Upper lobe of left lung (tissue), 6 donors: Measurements from ENCODE around the gene SH2D6. TPM values are rescaled to one million over a fixed set of nuclear protein-coding genes. Genes with fewer than 3 reads are reported as not detected.

Source experiments
- ATAC-seq, 2 donors: fragments of 200-7000 bp; cut with Tn5 transposase; one replicate each; pipeline ENCODE4 v1.9.1; 2022; ENCODE audit warnings: mild to moderate bottlenecking in 2 of 2, moderate library complexity in 2 of 2; ENCODE audit not compliant: low FRiP score in 2 of 2
- DNase-seq, 2 donors: peaks; one replicate each; pipeline ENCODE4 v3.0.0-alpha.2; 2019 to 2020
- H3K27ac ChIP-seq, 4 donors: fragments of 200-600 bp; sonication (generic); one replicate each; pipeline ENCODE4 v1.5.1; 2016 to 2019
- H3K27me3 ChIP-seq, 4 donors: fragments of 200-600 bp; sonication (generic); one replicate each; pipeline ENCODE4 v1.5.1; 2017 to 2019
- H3K36me3 ChIP-seq, 4 donors: fragments of 200-600 bp; sonication (generic); one replicate each; pipeline ENCODE4 v1.5.1; 2016 to 2019
- H3K4me1 ChIP-seq, 4 donors: fragments of 200-600 bp; sonication (generic); one replicate each; pipeline ENCODE4 v1.5.1; 2018 to 2019
- H3K4me3 ChIP-seq, 4 donors: fragments of 200-600 bp; sonication (generic); one replicate each; pipeline ENCODE4 v1.5.1; 2017 to 2019; ENCODE audit warnings: mild to moderate bottlenecking in 2 of 4, moderate library complexity in 1 of 4
- H3K9me3 ChIP-seq, 4 donors: fragments of 200-600 bp; sonication (generic); one replicate each; pipeline ENCODE4 v1.5.1; 2018 to 2019
- EP300 ChIP-seq, 4 donors: sonication (generic); formaldehyde crosslinking; IDR thresholded peaks; one replicate each; pipeline ENCODE4 v1.5.1; 2017; ENCODE audit warnings: antibody characterized with exemption in 4 of 4, control low read depth in 2 of 4
- POLR2A ChIP-seq, 4 donors: fragments of 450-650 bp; IDR thresholded peaks; one replicate each; pipeline ENCODE4 v1.5.1; 2016 to 2017; ENCODE audit warnings: antibody characterized with exemption in 4 of 4, mild to moderate bottlenecking in 2 of 4
- POLR2AphosphoS5 ChIP-seq, 2 donors: sonication (generic); formaldehyde crosslinking; IDR thresholded peaks; one replicate each; pipeline ENCODE4 v1.5.1; 2017; ENCODE audit warnings: antibody characterized with exemption in 2 of 2
- WGBS, 2 donors: methylation state at CpG; one replicate each; pipeline ENCODE4 v1.1.5; 2017 to 2018; 5-methylcytosine and 5-hydroxymethylcytosine counted together
- total RNA-seq, 6 donors: library from RNA; depleted of rRNA in 4 of 6; stranded (reverse); fragments of >200 nt in 4 of 6; gene quantifications; one replicate each; pipeline versions ENCODE4 v1.1.0 to v1.2.1, GENCODE V29; 2016 to 2021
- TF ChIP-seq, protein P1 (sequence below), 6 experiments: fragments of 450-650 bp in 4 of 6; fragments of 200-600 bp in 2 of 6; sonication (generic) in 2 of 6; IDR thresholded peaks; one replicate each; pipeline ENCODE4 v1.5.1; 2016 to 2019; ENCODE audit warnings: antibody characterized with exemption in 6 of 6
- donor health status: DM: no; HTN: no; CAD: no; lungs with moderate emphysema.
- donor health status: DM: no; HTN: yes; CAD: no; lungs with severe emphysema.

SH2D6 gene
- total RNA-seq, 6 donors from 2014 or later: 0.51 TPM; not detected in 5

- Histone ChIP-seq H3K27ac (no peak overlapping the region), H3K4me3 (no peak overlapping the region), H3K9me3 (no peaks in the 10 kb centered on the region), H3K36me3 (no peaks in the 10 kb centered on the region), H3K4me1 (peaks cover 0 to 15% (median 12%) of the 10 kb centered on the region in 4 donors), H3K27me3 (no peaks in the 10 kb centered on the region)
- 78 to 83% methylated on average over 8 of the region's 8 CpGs for WGBS, 2 donors
- ATAC-seq: no peak
- TF ChIP-seq POLR2AphosphoS5 (IDR thresholded peaks at IDR 0.05): no peak
- no peak for TF ChIP-seq POLR2A (IDR thresholded peaks at IDR 0.05)
- TF ChIP-seq, protein P1, sequence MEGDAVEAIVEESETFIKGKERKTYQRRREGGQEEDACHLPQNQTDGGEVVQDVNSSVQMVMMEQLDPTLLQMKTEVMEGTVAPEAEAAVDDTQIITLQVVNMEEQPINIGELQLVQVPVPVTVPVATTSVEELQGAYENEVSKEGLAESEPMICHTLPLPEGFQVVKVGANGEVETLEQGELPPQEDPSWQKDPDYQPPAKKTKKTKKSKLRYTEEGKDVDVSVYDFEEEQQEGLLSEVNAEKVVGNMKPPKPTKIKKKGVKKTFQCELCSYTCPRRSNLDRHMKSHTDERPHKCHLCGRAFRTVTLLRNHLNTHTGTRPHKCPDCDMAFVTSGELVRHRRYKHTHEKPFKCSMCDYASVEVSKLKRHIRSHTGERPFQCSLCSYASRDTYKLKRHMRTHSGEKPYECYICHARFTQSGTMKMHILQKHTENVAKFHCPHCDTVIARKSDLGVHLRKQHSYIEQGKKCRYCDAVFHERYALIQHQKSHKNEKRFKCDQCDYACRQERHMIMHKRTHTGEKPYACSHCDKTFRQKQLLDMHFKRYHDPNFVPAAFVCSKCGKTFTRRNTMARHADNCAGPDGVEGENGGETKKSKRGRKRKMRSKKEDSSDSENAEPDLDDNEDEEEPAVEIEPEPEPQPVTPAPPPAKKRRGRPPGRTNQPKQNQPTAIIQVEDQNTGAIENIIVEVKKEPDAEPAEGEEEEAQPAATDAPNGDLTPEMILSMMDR (IDR thresholded peaks at IDR 0.05): no peak
- TF ChIP-seq EP300 (IDR thresholded peaks at IDR 0.05): no peak
- DNase-seq: no peak
Measured at GRCh38 chr2:85468096-85468703, 49.7 kb downstream of the SH2D6 start.

DNA sequence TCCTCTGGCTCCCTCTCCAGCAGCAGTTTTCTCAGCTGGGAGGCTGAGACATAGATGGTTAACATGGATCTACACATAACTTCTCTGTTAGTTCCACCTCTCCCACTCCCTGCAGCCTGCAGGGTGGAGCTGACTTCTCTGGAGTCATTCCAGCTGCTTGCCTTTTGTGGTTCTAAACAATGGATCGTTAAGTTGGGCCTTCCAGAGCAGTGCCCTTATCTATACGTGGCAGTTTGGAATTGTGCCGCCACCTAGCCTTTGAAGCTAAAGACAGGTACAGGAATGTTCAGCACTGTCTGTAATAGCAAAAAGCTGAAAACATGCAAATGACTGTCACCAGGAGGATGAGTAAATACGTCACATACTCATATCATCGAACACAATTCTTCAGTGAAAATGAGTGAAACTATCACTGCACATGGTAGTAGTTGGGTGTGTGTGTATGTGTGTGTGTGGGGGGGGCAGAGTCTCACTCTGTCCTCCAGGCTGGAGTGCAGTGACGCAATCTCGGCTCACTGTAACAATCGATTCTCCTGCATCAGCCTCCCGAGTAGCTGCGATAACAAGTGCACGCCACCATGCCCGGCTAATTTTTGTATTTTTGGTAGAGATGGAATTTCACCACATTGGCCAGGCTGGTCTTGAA is 50.3 kb downstream of the SH2D6 start:
- DNase-seq (no peak), ATAC-seq (peak in 1 of 2 donors; percentile 45)
- Histone ChIP-seq H3K9me3 (no peaks in the 10 kb centered on the region), H3K36me3 (no peaks in the 10 kb centered on the region), H3K4me1 (peaks cover 0 to 15% (median 12%) of the 10 kb centered on the region in 4 donors), H3K27ac (peak overlapping the region in 1 of 4 donors; percentile 6), H3K27me3 (no peaks in the 10 kb centered on the region), H3K4me3 (no peak overlapping the region)
- TF ChIP-seq EP300 (IDR thresholded peaks at IDR 0.05) (no peak), POLR2A (IDR thresholded peaks at IDR 0.05) (no peak)
- WGBS, 2 donors: 61 to 74% methylated on average over 9 to 12 of the region's 12 CpGs

DNA sequence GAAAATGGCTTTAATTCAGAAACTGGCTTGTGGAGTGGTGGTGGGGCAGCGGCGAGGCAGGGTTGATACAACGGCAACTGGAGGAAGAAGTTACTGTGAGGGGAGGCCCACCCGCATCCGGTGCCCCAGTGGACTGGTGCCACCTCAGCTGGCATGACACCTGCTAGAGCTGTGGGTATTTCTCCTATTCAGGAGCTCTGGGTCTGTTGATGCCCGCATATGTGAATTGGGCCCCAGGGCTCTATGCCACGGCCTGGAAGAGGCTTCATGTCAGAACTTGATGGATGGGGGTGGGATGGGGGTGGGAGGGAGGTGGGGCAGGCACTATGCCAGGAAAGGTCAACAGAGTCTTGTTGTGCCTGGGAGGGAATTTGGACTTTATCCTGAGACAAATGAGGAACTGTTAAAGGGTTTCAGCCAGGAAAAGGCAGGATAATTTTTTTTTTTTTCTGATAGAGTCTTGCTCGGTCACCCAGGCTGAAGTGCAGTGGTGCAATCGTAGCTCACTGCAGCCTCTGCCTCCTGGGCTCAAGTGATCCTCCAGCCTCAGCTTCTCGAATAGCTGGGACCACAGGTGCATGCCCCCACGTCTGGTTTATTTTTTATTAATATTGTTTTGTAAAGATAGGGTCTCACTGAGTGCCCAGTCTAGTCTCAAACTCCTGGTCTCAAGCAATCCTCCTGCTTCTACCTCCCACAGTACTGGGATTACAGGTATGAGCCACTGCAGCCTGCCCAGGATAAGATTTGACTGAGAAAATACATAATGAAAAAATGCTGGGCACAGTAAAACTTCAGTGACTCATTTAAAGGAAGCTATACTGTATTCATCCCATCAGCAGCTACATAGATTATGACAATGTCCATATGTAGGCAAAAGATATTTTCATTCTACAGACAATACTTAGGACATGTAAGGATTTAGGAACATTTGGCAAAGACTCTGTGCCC is 52.6 kb downstream of the SH2D6 start:
- Histone ChIP-seq H3K27me3 (no peaks in the 10 kb centered on the region), H3K9me3 (no peaks in the 10 kb centered on the region), H3K36me3 (no peaks in the 10 kb centered on the region), H3K4me1 (peaks cover 0 to 15% (median 12%) of the 10 kb centered on the region in 4 donors), H3K4me3 (no peak overlapping the region), H3K27ac (peak overlapping the region in 1 of 4 donors; percentile 19)
- DNase-seq: peak in 1 of 2 donors; percentile 31
- TF ChIP-seq POLR2AphosphoS5 (IDR thresholded peaks at IDR 0.05) (no peak), POLR2A (IDR thresholded peaks at IDR 0.05) (no peak), EP300 (IDR thresholded peaks at IDR 0.05) (no peak)
- TF ChIP-seq, protein P1 (IDR thresholded peaks at IDR 0.05): no peak
- 21 to 37% methylated on average over 11 of the region's 11 CpGs for WGBS, 2 donors
- ATAC-seq: peak in 1 of 2 donors; percentile 46

DNA sequence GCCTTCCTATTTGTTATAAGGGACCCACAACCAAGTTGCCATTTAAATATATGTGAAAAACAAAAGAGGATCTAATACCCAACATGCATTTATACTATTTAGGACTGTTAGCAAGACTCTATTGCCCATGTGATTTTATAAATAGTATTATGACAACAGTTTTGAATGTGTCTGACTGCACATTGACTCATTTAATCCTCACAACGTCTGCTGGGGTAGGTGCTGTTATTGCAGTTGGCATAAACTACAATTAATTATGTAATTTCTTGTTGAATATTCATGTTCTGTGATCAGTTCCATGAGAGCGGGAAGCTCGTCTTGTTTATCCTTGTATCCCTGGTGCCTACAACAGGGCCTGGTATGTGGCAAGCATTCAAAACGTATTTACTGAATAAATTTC is 53.7 kb downstream of the SH2D6 start:
- Histone ChIP-seq H3K4me3 (no peak overlapping the region), H3K27me3 (no peaks in the 10 kb centered on the region), H3K4me1 (peaks cover 0 to 15% (median 12%) of the 10 kb centered on the region in 4 donors), H3K36me3 (no peaks in the 10 kb centered on the region), H3K9me3 (no peaks in the 10 kb centered on the region), H3K27ac (no peak overlapping the region)
- no peak for TF ChIP-seq POLR2AphosphoS5 (IDR thresholded peaks at IDR 0.05)
- no peak for TF ChIP-seq EP300 (IDR thresholded peaks at IDR 0.05)
- TF ChIP-seq, protein P1 (IDR thresholded peaks at IDR 0.05): no peak
- TF ChIP-seq POLR2A (IDR thresholded peaks at IDR 0.05): no peak
- WGBS, 2 donors: 85 to 87% methylated on average over 4 of the region's 4 CpGs
- DNase-seq: no peak
- ATAC-seq: no peak
